ENCODE measurements around the gene ZBTB43.
"Not testable (repeated sequence)": the region's sequence is repeated elsewhere in the genome, so short reads cannot be mapped to it uniquely, and the experiment has no call there.

The ZBTB43 gene

DNA sequence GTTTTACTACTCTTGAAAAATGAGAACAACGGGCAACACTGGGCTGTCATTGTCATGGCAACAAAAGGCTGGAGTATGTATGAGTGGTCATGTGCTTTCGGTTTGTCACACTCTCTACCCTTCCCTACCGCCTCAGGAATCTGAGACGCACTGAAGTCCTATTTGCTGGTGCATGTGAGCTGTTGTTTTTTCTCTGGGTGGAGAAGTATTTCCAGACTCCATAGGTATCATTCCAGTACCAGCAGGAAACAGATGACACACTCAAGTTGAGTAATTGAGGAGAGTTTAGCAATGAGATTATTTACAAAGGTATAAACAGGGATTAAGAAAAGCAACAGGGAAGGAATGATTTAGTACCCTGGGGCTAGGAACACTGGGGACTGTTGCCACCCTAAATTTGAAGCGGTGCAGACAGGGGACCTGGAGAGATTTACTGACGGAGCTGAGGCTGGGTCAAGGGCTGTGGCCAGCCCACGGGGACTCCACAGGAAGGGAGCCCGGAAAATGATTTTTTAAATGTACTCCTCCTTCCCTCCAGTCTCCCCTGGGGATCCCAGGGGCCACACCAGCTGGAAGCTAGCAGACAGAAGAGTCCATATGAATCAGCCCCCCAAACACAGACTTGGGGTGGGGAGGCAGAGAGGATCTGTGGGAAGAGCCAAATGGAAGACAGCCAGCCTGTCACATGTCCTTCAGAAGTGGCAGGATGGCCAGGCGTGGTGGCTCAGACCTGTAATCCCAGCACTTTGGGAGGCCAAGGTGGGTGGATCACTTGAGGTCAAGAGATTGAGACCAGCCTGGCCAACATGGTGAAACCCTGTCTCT is 13.2 kb upstream of the ZBTB43 start:
- no peak for DNase-seq

- DNase-seq, result no peak
Observed at GRCh38 chr9:126793686-126794417, 11.0 kb upstream of the ZBTB43 start.

DNA sequence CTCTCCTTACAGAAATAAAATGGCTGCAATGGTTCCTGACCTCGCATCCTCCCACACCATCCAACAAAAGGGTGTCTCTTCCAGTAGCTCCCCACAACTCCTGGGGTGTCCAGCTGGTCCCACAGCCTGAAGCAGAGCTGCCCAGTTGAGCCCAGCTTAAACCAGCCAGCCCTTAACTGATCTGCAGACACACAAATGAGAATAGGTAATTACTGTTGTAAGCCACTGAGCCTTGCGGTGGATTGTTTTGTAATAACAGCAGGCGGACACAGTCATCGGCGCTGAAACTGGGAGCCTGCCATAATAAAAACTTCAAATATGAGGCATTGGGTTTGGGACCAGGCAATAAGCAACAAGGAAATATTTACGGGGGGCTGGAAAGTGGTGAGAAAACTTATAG is 10.4 kb upstream of the ZBTB43 start:
- DNase-seq, result no peak

DNA sequence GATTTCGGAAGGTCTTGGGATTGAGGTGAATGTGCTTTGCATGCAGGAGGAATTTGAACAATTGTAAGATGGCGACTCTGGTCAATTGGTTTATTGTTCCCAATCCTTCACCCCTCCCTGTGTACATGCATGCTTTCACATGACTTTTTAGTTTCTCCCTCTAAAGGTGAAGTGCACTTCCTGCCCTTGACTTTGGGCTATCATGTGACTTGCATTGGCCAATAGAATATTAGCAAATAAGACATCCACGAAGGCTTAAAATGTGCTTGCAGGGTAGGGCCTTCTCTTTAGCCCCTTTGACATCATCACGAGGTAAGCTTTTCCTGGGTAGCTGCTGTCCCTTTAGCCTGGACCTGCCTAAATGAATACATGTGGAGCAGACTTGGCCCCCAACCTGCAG is 8.1 kb upstream of the ZBTB43 start:
- DNase-seq, result no peak

GRCh38 chr9:126797903-126798302 is 6.9 kb upstream of the ZBTB43 start:
- DNase-seq, result no peak

- DNase-seq, result no peak
Observed at GRCh38 chr9:126799034-126799433, 5.8 kb upstream of the ZBTB43 start.

GRCh38 chr9:126802318-126803059 is 2.4 kb upstream of the ZBTB43 start:
- DNase-seq, result no peak

DNA sequence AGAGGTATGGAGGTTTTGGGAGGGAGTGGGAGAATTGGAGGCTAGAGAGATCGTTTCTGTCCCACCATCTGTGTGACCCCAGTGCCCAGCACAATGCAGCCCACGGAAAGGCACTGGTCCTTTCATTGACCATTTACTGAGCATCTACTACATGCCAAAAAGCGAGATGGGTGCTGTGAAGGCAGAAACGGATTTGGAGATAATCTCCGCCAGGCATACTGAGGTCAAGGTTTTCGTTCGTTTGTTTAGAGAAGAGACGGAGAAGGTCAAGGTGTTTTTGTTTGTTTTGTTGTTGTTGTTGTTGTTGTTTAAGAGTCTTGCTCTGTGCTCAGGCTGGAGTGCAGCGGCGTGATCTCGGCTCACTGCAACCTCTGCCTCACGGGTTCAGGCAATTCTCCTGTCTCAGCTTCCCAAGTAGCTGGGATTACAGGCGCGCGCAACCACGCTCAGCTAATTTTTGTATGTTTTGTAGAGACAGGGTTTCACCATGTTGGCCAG is 593 bp upstream of the ZBTB43 start:
- no peak for DNase-seq

GRCh38 chr9:126805554-126806262 is 868 bp downstream of the ZBTB43 start:
- no peak for DNase-seq

GRCh38 chr9:126806336-126806735 is 1.5 kb downstream of the ZBTB43 start:
- DNase-seq, result no peak

DNA sequence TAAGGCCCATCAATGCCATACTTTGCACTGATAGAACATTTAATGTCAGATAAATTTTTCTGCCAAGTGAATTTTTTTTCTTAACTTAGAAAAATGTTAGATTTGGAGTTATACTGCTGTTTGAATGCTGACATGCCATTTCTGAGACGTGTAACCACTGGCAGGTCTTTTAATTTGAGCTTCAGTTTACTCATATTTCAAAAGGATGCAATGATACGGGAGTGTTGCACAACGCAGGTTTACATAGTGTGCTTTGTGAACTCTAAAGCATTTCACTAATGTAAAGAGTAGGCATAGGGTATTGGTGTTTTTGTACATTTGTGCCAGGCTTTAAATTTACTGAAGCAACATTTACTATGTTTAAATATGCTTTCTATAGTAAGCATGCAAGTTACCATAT is 4.2 kb downstream of the ZBTB43 start:
- no peak for DNase-seq

GRCh38 chr9:126810221-126810620 is 5.4 kb downstream of the ZBTB43 start:
- DNase-seq, result not testable (repeated sequence)

GRCh38 chr9:126813072-126813471 is 8.2 kb downstream of the ZBTB43 start:
- no peak for DNase-seq

- no peak for DNase-seq
Observed at GRCh38 chr9:126814091-126814490, 9.3 kb downstream of the ZBTB43 start.

- DNase-seq, result not testable (repeated sequence)
Observed at GRCh38 chr9:126817615-126818014, 12.8 kb downstream of the ZBTB43 start.

DNA sequence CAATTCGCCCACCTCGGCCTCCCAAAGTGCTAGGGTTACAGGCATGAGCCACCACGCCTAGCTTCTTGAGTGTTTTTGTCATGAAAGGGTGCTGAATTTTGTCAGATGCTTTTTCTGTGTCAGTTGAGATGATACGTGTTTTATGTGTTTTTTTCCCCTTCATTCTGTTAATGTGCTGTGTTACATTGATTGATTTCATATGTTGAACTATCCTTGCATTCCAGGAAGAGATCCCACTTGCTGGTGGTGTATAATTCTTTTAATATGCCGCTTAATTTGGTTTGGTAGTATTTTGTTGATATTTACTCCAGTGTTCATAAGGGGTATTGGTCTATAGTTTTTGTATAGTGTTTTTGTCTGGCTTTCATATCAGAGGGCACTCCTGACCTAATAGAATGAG is 13.6 kb downstream of the ZBTB43 start:
- DNase-seq, result no peak

DNA sequence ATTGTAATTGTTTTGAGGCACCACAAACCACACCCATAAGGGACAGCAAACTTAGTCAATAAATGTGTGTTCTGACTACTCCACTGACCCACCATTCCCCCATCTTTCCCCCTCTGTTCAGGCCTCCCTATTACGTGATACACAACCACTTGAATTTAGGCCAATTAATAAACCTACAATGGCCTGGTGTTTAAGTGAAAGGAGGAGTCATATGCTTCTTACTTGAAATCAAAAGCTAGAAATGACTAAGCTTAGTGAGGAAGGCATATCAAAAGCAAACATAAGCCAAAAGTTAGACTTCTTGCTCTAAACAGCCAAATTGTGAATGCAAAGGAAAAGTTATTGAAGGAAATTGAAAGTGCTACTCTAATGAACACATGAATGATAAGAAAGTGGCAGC is 14.6 kb downstream of the ZBTB43 start:
- DNase-seq, result no peak

GRCh38 chr9:126822278-126822677 is 17.4 kb downstream of the ZBTB43 start:
- no peak for DNase-seq

DNA sequence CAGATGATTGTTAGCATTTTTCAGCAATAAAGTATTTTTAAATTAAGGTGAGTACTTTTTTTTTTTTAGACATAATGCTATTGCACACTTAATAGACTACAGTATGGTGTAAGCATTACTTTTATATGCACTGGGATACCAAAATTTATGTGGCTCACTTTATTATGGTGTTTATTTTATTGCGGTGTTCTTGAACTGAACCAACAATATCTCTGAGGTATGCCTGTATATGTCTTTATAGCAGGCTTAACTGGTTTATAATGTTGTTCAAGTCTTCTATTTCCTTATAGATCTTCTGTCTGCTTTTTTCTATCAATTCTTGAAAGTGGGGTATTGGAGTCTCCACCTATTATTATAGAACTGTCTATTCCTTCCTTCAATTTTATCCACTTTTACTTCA is 18.0 kb downstream of the ZBTB43 start:
- DNase-seq, result no peak

DNA sequence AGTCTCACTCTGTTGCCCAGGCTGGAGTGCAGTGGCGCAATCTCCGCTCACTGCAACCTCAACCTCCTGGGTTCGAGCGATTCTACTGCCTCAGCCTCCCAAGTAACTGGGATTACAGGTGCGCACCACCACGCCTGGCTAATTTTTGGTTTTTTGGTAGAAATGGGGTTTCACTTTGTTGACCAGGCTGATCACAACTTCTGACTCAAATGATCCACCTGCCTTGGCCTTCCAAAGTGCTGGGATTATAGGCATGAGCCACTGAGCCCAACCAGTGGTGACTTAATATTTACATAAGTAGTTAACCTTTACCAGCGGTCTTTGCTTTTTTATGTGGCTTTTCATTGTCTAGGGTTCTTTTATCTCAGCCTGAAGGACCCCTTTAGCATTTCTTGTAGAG is 19.2 kb downstream of the ZBTB43 start:
- DNase-seq, result not testable (repeated sequence)

DNA sequence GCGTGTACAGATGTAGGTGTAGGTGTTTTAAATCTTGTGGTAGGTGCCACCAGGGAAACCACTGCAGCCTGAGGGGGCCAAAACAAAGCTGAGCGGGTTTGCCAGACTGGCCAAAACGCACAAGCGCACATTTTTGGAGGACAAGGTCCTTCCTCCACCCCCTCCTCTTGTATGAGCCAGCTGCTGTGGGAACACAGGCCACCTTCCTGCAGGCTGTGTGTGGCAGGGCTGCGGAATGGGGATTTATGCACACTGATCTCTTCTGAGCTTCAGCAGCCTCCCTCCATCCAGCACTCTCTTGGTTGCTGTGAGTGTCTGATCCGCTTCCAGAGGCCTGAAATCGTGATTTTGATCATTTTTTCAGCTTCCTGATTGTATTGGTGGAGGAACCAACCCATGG is 22.4 kb downstream of the ZBTB43 start:
- DNase-seq, result no peak

DNA sequence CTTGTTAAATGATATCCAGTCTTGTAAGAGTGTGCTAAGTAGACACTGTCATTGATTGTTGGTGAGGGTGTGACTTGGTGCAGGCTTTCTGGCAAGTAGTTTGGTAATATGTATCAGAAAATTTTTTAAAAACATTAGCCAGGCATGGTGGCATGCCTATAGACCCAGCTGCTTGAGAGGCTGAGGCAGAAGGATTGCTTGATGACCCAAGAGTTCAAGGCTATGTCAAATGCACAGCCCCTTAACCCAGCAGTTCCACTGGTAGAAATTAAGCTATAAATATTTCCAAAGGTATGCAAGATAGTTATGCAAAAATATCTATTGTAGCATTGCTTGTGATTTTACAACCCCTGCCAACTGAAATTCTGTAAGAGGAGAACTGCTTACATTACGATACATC is 24.2 kb downstream of the ZBTB43 start:
- no peak for DNase-seq

- no peak for DNase-seq
Observed at GRCh38 chr9:126830827-126831226, 26.0 kb downstream of the ZBTB43 start.
